HG03442 (cell line): ENCODE data around the gene SCUBE2.

Experiments
- ATAC-seq: cut with Tn5 transposase; IDR thresholded peaks from one replicate; pipeline ENCODE4 v1.9.1; 2021; ENCODE audit warnings: mild to moderate bottlenecking, moderate library complexity; ENCODE audit not compliant: unreplicated experiment

SCUBE2 gene

DNA sequence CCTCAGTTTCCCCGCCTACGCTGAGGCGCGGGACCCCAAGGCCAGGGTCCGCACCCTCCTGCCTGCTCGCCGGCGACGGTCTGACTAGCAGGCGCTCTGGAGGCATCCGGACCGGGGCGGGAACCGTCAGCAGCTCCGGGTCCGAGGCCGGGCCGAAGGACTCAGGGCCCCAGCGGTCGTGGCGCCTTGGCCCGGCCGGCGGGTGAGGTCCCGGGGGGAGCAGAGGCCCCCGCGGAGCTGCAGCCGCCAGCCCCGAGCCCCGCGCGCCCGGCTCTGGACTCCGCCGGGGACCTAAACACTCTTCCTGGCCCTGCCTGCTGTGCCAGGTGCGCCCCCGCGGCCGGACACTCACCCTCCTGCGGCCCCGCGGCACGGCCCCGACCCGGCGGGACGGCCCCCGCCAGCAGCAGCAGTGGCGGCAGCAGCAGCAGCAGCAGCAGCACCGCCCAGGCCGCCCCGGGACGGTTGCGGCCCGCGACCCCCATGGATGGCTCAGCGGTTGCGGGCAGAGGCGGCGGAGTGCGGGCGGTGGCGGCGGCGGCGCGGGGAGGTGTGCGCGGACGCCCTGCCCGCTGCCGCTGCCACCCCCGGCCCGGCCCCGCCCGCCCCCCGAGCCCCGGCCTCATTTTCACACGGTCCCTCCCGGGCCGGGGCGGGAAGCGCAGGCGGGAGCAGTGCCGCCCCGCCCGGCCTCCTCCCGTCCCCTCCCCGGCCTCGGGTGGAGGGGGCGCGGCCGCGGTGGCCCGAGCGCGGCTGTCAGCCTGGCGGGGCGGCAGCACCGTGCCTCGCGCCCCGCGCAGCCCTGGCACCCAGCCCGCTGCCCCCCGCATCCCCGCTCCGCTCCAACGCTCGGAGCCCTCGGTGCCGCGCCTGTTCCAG, at the start of gene SCUBE2:
Gene SCUBE2, minus strand, starts transcription at position 556 of the 879 bp plus-strand sequence. Its CDS starts 71 bp downstream, at position 485.
- ATAC-seq: no peak

DNA sequence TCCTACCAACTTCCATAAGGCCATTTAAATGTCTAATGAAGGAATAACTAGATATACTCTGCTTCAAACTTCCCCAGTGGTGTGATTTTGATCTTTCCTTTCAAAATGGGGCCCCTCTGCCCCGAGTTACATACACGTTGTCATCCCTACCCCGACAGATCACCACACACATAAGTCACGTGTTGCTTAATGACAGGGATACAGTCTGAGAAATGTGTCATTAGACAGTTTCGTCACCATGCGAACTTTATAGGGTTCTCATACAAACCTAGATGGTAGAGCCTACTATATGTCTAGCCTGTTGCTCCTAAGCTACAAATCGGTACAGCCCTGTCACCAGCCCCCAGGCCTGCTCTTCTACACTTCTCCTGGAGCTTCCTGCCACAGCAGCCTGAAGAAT, 49.8 kb upstream of the SCUBE2 start:
- no peak for ATAC-seq

DNA sequence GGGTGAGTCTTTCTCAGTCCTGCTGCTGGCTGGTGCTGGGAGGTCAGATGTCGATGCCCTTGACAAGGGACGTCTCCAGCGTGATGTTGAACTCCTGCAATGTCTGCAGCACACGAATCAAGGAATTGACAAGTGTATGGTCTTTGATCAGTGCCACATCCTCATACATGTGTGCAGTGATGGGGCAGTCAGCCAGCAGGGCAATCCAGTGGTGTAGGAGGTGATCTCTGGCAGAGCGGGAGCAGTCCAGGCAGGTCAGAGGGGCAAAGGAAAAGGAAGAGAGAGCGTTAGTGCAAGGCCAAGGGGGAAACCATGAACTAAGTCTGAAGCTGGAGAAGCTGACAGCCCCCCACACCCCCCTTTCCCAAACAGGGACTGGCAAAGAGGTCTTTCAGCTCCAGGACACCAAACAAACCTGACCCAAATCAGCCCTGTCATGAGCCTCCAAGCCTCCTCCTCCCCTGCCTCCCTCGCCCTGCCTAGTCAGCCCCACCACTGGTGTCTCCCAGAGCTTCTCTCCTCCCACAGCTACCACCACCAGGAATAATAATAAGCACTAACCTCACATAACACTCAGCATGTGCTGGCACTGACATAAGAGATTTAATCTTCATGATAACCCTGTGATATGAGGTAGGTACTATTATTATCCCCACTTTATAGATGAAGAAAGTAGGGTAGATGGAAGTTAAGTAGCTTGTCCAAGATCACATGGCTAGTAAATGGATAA, 48.4 kb upstream of the SCUBE2 start:
- no peak for ATAC-seq

DNA sequence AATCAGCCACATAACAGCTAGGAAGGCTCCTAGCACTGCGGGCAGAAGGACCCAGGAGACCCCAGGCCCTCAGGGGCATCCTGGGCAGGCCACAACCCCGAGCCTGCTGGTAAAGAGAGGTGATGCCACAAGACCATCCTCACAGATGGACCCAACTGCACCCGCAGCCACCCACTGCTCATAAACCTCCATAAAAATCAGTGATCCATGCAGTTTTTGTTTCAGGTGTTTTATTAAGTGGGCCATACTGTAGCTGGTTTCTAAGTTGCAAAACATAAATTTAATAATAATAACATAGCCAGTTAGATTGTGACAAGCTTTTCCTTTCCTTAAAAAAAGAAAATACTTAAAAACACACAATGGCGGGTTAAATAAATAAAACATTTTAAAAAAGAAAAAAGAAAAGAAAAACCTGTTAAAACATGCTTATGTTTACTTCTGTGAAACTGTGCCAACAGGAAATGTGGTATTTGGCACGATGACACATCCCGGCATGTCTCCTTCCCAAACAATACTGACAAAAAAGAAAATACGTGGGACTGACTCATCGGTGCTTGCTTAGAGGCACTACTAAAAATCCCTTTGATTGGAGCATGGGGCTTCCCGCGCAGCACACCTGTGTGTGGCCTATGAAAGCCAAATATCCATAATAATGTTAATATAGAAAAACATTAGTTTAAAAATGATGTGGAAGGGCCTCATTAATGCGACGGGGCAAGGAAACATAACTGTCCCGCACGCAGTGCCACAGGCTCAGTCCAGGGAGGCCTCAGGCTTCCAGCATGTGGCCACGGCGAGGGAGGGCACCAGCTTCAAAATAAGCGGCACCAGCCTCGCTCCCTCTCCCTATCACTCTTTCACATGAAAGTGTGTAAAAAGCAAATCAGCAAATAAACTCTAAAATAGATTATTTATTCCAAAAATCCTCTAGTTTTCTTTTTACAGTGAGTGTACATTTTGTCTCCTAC, 47.5 kb upstream of the SCUBE2 start:
- ATAC-seq: no peak

DNA sequence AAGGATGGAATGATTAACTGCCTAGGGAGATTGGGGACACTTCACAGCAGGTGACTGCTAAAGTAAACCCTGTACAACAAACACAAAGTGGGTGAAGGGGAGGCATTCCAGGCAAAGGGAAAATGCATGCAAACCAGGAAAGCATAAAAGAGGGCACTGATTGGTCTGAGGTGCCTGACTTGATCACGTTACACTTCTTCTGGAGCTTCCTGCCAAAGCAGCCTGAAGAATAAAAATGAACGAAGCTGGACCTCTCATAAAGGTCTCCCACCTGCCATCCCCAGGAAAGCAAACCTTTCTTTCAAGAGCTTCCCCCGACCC, 46.7 kb upstream of the SCUBE2 start:
- no peak for ATAC-seq

DNA sequence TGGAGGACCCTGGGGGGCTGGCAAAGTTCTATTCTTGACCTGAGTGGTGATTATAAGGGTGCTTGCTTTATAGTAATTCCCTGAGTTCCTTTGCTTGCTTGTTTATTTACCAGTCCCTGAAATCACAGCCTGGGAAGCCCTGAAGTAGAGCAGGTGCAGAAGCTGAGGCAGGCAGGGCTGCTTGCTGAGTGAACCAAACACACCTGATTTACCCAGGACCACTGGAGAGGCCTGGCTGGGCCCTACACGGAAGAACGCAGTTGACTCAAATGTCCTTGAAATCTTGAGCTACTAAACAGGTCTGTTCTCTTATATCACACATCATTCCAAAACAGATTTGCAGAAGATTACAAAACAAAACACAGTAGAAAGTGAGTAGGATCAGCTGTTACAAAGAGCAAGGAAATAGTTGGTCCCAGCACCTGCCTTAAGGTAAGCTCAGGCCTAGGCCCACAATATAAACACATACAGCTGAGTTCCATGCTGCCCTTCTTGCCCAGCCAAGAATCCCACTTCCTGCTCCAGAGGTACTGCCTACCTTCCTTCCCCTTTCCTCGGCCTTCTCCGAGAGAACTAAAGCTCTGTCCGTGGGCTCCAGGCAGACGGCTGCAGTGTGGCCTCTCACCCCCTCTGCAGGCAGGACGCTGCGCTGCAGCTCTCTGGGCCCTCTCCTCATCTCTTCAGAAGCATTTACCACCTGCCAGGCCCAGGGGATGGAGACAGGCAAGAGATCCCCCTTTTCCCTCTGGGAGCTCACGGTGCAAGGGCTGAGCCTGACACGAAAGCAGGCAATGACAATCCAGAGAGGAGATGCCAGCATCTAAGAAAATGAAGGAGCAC, 46.1 kb upstream of the SCUBE2 start:
- ATAC-seq: peak; percentile 70

DNA sequence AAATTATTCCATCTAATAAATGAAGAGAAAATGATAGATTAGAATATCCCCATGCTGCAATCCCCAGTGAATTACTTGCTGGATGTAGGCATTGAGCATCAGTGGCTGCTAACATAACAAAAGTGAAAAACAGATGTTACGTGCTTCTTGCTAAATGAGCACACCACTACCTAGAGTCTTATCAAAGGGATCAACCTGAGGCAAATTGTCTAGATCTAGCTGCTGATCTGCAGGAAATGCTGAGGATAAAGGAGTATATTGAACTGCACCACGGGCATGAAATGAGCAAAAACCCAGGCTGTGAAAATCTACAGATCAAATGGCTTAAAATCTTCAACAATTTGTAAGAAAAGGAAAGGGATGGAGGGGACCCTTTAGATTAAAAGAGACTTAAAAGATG, 45.3 kb upstream of the SCUBE2 start:
- ATAC-seq: no peak

DNA sequence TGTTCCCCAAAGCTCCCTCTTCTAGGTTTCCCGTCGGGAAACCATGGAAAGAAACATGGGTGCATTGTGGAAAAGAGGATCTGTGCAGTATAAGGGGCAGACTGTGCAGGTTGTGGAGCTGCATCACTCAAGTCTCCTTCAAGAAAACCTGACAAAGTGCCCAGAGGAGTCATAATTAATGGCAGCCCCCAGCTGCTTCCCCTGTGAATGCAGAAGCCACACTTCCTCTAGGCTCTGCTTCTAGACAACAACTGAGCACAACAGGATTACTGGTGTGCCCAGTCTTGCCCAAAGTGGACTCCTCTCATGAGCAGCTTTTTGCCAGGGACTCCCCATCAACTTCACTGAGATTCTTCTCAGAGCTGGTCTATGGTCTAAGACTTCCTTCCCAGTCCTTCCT, 42.6 kb upstream of the SCUBE2 start:
- ATAC-seq: no peak

DNA sequence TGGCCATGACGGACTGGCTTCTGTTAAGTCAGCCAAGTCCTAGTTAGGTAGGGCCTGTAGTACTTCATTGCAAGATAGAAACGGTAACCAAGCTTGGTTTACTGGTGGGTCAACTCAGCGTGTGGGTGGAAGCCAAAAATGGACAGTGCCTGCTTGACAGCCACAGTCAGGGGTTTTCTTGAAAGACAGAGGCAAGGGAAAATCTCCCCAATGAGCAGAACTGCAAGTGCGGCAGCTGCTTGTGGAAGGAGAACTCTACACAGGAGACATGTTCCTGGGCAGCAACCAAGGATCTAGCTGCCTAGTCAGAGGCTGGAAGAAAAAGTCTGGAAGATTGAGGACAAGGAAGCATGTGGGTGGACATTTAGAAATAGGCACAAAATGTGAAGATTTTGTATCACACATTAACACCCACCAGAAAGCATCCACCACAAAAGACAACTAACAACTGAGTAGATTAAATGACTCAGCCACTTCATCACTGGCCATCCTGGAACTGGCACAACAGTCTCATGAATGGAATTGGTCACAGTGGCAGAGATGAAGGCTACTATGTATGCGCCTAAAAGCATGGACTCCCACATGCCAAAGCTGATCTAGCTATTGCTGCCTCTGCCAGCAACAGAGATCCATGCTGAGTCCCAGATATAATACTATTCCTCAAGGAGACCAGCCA, 40.9 kb upstream of the SCUBE2 start:
- no peak for ATAC-seq

DNA sequence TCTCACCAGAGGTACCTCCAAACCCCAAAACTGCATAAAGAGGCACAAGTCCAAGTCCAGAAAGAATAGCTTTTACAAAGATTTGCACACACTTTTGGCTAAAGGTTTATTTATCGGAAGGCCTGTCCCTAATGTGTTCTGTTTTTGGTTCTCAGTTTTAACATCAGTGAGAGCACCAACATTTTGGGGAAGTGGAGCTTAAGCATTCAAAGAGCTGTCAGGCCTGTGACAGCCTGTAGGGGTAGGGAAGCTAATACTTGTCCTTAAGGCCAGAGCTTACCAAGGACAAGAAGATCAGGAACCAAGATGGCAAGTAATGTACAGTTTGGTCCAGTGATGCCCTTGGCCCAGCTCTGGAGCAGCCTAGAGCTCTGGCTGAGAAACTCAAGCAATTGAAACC, 38.9 kb upstream of the SCUBE2 start:
- ATAC-seq: no peak

DNA sequence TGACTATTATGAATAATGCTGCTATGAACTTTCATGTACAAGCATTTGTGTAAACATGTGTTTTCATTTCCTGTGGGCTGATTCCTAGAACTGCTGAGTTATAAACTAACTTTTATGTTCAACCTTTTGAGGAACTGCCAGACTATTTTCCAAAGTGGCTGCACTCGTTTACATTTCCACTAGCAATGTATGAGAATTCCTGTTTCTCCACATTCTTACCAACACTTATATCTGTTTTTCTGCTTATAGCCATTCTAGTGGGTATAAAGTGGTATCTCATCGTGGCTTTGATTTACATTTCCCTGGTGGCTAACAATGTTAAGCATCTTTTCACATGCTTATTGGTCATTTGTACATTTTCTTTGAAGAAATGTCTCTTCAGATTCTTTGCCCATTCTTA, 35.2 kb upstream of the SCUBE2 start:
- ATAC-seq: no peak

DNA sequence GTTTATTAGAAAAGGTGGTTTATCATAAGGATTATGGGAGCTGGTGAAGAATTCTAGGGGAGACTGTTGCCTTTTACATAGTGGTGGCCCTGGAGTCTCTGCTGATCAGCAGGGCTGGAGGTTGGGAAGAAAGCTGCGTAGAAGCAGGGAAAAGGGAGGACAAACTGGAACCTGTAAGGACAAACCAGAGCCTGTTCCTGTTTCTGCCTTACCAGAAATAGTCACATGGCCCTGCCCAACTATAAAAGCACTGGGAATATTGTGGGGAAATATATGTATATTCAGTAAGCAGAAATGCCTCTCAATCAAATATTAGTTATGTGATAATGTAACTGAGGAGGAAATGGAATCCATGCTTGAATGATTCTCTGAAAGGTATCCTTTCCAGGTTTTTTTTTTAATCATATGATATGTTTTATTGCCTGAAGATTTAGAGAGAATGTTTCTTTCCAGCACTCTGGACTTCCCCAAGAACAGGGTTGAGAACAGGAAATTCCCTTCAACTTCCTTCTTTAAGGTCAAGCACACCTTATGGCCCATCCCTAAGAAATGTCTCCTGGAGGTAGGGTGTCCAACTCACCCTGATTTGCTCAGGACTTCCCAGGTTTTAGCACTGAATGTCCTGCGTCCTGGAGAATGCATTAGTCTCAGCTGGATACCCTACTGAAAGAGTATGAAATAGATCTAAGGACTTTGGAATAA, 33.9 kb upstream of the SCUBE2 start:
- no peak for ATAC-seq

DNA sequence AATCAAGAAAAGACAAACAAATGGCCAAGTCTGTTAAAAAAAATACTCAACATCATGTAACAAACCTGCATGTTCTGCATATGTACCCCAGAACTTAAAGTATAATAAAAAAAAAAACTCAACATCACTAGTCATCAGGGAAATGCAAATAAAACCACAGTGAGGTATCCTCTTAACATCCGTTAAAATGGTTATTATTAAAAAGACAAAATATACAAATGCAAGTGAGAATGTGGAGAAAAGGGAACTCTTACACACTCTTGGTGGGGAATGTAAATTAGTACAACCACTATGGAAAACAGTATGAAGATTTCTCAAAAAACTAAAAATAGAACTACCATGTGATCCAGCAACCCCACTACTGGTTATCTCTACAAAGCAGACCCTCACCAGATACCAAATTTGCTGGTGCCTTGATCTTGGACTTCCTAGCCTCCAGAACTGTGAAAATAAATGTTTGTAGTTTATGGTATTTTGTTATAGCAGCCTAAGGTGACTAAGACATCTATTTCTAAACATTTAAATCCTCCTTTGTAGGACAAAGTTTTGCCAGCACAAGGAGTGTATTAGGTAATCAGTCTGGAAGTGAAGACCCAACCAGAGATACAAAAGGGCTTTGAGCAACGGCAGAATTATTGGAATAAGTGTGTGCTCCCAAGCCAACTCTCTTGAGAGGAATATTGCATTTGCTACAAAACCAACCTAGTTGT, 32.4 kb upstream of the SCUBE2 start:
- ATAC-seq: no peak

DNA sequence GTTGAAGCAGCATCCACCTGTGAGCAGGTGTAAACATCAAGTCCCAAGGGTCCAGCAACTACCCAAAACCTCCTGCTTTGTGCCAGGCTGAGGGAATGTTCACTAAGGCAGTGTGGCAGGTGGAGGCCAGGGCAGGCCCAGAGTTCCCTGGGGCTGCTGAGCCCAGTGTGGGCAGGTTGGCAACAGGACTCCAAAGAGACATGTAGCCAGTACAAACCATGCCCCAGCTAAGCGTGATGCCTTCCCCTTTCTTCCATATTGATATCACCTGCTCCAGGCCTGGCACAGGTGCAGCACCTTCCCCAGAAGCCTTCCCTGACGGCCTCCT, 30.0 kb upstream of the SCUBE2 start:
- no peak for ATAC-seq

DNA sequence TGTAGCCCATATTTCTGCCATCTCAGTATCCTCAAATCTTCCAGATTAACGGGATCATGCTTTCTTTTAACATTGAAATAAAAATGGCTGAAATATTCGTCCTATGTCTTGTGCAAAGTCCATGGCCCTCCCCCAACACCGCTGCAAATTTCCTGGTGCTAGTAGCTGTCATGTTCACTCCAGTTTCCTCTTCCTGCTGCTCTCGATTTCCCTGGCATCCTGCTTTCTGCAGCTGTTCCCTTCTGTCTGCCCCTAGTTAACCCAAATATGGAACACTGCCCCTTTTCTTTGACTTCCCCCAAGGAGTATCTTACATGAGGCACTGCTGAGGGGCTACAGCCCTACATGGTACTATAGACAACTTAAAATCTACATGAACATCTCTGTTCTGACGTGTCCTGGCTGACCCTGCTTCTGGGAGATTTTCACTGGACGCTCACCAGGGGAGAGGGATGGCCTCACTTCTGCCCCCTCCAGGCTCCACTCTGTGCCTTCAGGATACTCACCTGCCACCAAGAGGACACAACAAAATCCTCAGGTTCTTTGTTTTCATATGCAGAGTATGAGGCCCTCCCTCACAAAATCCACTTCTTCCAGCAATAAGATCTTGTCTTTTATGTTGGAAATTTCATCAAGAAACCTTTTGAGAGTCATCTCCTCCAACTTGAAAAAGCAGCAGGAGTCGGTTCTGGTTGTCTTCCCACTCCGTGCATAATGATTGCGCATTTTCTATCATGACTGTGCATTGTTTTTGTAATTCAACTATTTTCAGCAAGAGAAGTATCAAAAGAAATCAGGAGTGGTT, 29.5 kb upstream of the SCUBE2 start:
- no peak for ATAC-seq

DNA sequence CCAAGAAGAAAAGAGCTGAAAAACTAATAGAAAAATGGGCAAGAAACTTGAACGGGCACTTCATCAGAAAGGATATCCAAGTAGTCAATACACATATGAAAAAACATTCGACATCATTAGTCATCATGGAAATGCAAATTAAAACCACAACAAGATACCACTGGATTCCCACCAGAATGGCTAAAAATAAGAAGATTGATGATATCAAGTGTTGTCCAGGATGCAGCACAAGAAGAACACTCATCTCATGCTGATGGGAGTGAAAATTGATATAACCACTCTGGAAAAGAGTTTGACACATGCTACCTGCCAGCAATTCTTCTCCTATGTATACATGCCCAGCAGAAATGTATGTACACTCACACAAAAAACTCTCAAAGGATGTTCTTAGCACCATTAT, 26.9 kb upstream of the SCUBE2 start:
- no peak for ATAC-seq

DNA sequence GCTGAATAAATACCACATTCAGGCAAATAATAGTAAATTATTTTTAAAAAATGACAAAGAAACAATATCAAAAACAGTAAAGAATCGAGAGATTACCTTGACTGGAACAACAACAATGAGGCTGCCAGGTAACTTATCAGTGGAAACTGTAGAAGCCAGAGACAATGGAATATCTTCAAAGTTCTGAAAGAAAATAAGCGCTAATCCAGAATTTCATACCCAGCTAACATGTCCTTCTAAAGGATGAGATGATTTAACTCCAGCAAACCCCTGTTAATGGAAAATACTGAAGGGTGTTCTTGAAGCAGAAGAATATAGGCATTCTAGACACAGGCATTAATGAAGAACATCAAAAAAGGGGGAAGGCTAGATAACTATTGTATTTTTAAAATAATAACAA, 20.7 kb upstream of the SCUBE2 start:
- ATAC-seq: no peak
